Endodermal cell (in vitro differentiated cells): ENCODE data around the gene RBMS3. TPM values are rescaled to one million over a fixed set of nuclear protein-coding genes. Genes with fewer than 3 reads are reported as not detected.

Experiments used
- DNase-seq: peaks from one replicate; pipeline ENCODE4 v3.0.0-alpha.2; 2017
- H3K27ac ChIP-seq: 2 replicates; pipeline ENCODE4 v1.5.1; 2013; ENCODE audit warnings: mild to moderate bottlenecking, low read depth, low read length, moderate library complexity
- H3K27me3 ChIP-seq: 2 replicates; pipeline ENCODE4 v1.6.1; 2013; ENCODE audit warnings: mild to moderate bottlenecking, low read length, moderate library complexity; ENCODE audit not compliant: insufficient read depth, control insufficient read depth, poor library complexity, severe bottlenecking
- H3K36me3 ChIP-seq: 2 replicates; pipeline ENCODE4 v1.7.0; 2013; ENCODE audit warnings: mild to moderate bottlenecking, low read length, moderate library complexity; ENCODE audit not compliant: control insufficient read depth, insufficient read depth
- H3K4me1 ChIP-seq: one replicate; pipeline ENCODE4 v1.7.0; 2013; ENCODE audit warnings: low read length; ENCODE audit not compliant: control insufficient read depth, insufficient read depth
- H3K4me3 ChIP-seq: 2 replicates; pipeline ENCODE4 v1.5.1; 2013; ENCODE audit warnings: mild to moderate bottlenecking, low read length, moderate library complexity
- H3K9ac ChIP-seq: 2 replicates; pipeline ENCODE4 v1.6.1; 2013; ENCODE audit warnings: mild to moderate bottlenecking, low read length, moderate library complexity; ENCODE audit not compliant: poor library complexity, severe bottlenecking; ENCODE audit errors: extremely low read depth
- H3K9me3 ChIP-seq: 2 replicates; pipeline ENCODE4 v1.6.1; 2013; ENCODE audit warnings: mild to moderate bottlenecking, low read length, moderate library complexity; ENCODE audit not compliant: control insufficient read depth
- H3K27ac Mint-ChIP-seq: 2 replicates; pipeline ENCODE4 v1.8.0; 2020; ENCODE audit warnings: mixed read lengths
- H3K27me3 Mint-ChIP-seq: 2 replicates; pipeline ENCODE4 v1.8.0; 2021; ENCODE audit warnings: mild to moderate bottlenecking, mixed read lengths; ENCODE audit not compliant: insufficient read depth
- H3K36me3 Mint-ChIP-seq: 2 replicates; pipeline ENCODE4 v1.8.0; 2020; ENCODE audit warnings: low read depth, mixed read lengths
- H3K4me1 Mint-ChIP-seq: 2 replicates; pipeline ENCODE4 v1.8.0; 2020; ENCODE audit warnings: mixed read lengths
- H3K4me3 Mint-ChIP-seq: 2 replicates; pipeline ENCODE4 v1.8.0; 2020; ENCODE audit warnings: mild to moderate bottlenecking, moderate library complexity, mixed read lengths
- H3K9me3 Mint-ChIP-seq: 2 replicates; pipeline ENCODE4 v1.8.0; 2020; ENCODE audit warnings: mild to moderate bottlenecking, mixed read lengths
- WGBS, 2 experiments: methylation state at CpG; one replicate each; pipeline versions ENCODE4 v1.1.5 to v1.1.7; 2013; ENCODE audit warnings: missing lambda C conversion rate in 2 of 2, mixed read lengths in 1 of 2; ENCODE audit not compliant: insufficient coverage in 1 of 2, insufficient read length in 1 of 2; 5-methylcytosine and 5-hydroxymethylcytosine counted together
- total RNA-seq, 2 donors: library from RNA; stranded (reverse); fragmentation: NEBNext Ultra II Directional in 1 of 2; extraction: Animal tissue kit (Norgen Biotek cat#: 25700) in 1 of 2; gene quantifications; 2 replicates in 1 of 2; 3 replicates in 1 of 2; pipeline ENCODE4 v1.2.1, GENCODE V29; 2021
- TF ChIP-seq, protein P1 (sequence below): fragments of 200-600 bp; sonication (generic); conservative IDR thresholded peaks from 2 replicates; pipeline ENCODE4 v1.5.0; 2021; ENCODE audit warnings: antibody characterized with exemption, mild to moderate bottlenecking

The RBMS3 gene
- total RNA-seq, 2 donors from 2014 or later, result 2.0 to 7.3 TPM

- TF ChIP-seq, protein P1, sequence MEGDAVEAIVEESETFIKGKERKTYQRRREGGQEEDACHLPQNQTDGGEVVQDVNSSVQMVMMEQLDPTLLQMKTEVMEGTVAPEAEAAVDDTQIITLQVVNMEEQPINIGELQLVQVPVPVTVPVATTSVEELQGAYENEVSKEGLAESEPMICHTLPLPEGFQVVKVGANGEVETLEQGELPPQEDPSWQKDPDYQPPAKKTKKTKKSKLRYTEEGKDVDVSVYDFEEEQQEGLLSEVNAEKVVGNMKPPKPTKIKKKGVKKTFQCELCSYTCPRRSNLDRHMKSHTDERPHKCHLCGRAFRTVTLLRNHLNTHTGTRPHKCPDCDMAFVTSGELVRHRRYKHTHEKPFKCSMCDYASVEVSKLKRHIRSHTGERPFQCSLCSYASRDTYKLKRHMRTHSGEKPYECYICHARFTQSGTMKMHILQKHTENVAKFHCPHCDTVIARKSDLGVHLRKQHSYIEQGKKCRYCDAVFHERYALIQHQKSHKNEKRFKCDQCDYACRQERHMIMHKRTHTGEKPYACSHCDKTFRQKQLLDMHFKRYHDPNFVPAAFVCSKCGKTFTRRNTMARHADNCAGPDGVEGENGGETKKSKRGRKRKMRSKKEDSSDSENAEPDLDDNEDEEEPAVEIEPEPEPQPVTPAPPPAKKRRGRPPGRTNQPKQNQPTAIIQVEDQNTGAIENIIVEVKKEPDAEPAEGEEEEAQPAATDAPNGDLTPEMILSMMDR, result no peak
- no peak overlapping the region for H3K4me3 Mint-ChIP-seq
- no peak overlapping the region for H3K27ac ChIP-seq
- H3K36me3 Mint-ChIP-seq, result no peaks in the 10 kb centered on the region
- no peaks in the 10 kb centered on the region for H3K27me3 ChIP-seq
- no peak overlapping the region for H3K4me3 ChIP-seq
- H3K9me3 ChIP-seq, result no peaks in the 10 kb centered on the region
- WGBS, 2 experiments, result no CpG with 5 or more reads among the region's 2 CpGs
- H3K27ac Mint-ChIP-seq, result no peak overlapping the region
- DNase-seq, result no peak
- H3K9me3 Mint-ChIP-seq, result no peaks in the 10 kb centered on the region
- H3K9ac ChIP-seq, result no peak overlapping the region
- H3K27me3 Mint-ChIP-seq, result no peaks in the 10 kb centered on the region
- H3K4me1 ChIP-seq, result no peaks in the 10 kb centered on the region
- H3K36me3 ChIP-seq, result no peaks in the 10 kb centered on the region
- peaks cover 13% of the 10 kb centered on the region for H3K4me1 Mint-ChIP-seq
Observed at GRCh38 chr3:29627136-29628117, 346.6 kb downstream of the RBMS3 start.

DNA sequence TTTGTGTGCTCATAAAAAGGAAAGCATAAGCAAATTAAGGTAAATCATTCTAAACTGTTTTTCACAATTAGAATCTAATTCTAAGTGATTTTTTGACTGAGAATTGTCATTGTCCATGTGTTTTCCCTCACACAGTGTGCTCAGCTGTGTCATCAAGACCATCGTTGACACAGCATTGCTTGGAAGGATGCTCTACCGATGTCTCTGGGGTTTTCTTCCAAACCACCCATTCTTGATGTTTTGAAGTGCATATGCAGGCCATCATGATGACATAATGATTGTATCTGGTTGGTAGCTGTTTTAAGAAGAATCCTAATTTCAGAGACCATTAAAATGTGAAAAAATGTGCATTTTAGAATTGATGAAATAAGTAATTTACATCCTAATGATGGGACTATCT lies 347.9 kb downstream of the RBMS3 start:
- Mint-ChIP-seq H3K27me3 (no peaks in the 10 kb centered on the region), H3K9me3 (no peaks in the 10 kb centered on the region), H3K36me3 (no peaks in the 10 kb centered on the region), H3K4me3 (no peak overlapping the region), H3K4me1 (peaks cover 16% of the 10 kb centered on the region), H3K27ac (no peak overlapping the region)
- H3K4me1 ChIP-seq, result no peaks in the 10 kb centered on the region
- H3K27ac ChIP-seq, result no peak overlapping the region
- no peaks in the 10 kb centered on the region for H3K36me3 ChIP-seq
- H3K9ac ChIP-seq, result no peak overlapping the region
- H3K4me3 ChIP-seq, result no peak overlapping the region
- TF ChIP-seq, protein P1, result no peak
- no peaks in the 10 kb centered on the region for H3K9me3 ChIP-seq
- no peak for DNase-seq
- 77 to 80% methylated on average over 1 to 2 of the region's 2 CpGs for WGBS, 2 experiments
- H3K27me3 ChIP-seq, result no peaks in the 10 kb centered on the region

GRCh38 chr3:29635888-29636287 lies 355.0 kb downstream of the RBMS3 start:
- H3K36me3 Mint-ChIP-seq, result no peaks in the 10 kb centered on the region
- peaks cover 1% of the 10 kb centered on the region for H3K9me3 Mint-ChIP-seq
- no peak overlapping the region for H3K4me3 ChIP-seq
- no peak overlapping the region for H3K27ac ChIP-seq
- H3K4me1 ChIP-seq, result no peaks in the 10 kb centered on the region
- H3K27me3 Mint-ChIP-seq, result no peaks in the 10 kb centered on the region
- no peaks in the 10 kb centered on the region for H3K36me3 ChIP-seq
- H3K4me3 Mint-ChIP-seq, result no peak overlapping the region
- H3K27me3 ChIP-seq, result no peaks in the 10 kb centered on the region
- H3K9ac ChIP-seq, result no peak overlapping the region
- peaks cover 18% of the 10 kb centered on the region for H3K4me1 Mint-ChIP-seq
- no peak for DNase-seq
- no peak overlapping the region for H3K27ac Mint-ChIP-seq
- WGBS, 2 experiments, result 86% methylated on average over 1 of the region's 1 CpG; no CpG with 5 or more reads in 1 of the 2 experiments
- TF ChIP-seq, protein P1, result no peak
- no peaks in the 10 kb centered on the region for H3K9me3 ChIP-seq
